Glutamatergic neuron (in vitro differentiated cells): ENCODE results near the gene GGA1. TPM values are rescaled to one million over a fixed set of nuclear protein-coding genes. Genes with fewer than 3 reads are reported as not detected.
A peak's percentile ranks its signal among the peaks of the same experiment; 100 is the strongest.

ENCODE experiments used
- DNase-seq: peaks from one replicate; pipeline ENCODE4 v3.0.0; 2022
- H3K27ac Mint-ChIP-seq: one replicate; pipeline ENCODE4 v1.8.0; 2020; ENCODE audit warnings: mild to moderate bottlenecking, mixed read lengths, inconsistent platforms; ENCODE audit not compliant: unreplicated experiment
- H3K27me3 Mint-ChIP-seq: one replicate; pipeline ENCODE4 v1.8.0; 2020; ENCODE audit warnings: mild to moderate bottlenecking, moderate library complexity, mixed read lengths, inconsistent platforms; ENCODE audit not compliant: unreplicated experiment
- H3K36me3 Mint-ChIP-seq: one replicate; pipeline ENCODE4 v1.8.0; 2020; ENCODE audit warnings: mild to moderate bottlenecking, mixed read lengths, inconsistent platforms; ENCODE audit not compliant: unreplicated experiment
- H3K4me1 Mint-ChIP-seq: one replicate; pipeline ENCODE4 v1.8.0; 2020; ENCODE audit warnings: mild to moderate bottlenecking, low read depth, mixed read lengths, inconsistent platforms; ENCODE audit not compliant: unreplicated experiment
- H3K4me3 Mint-ChIP-seq: one replicate; pipeline ENCODE4 v1.8.0; 2020; ENCODE audit warnings: mild to moderate bottlenecking, mixed read lengths, inconsistent platforms; ENCODE audit not compliant: unreplicated experiment
- H3K9me3 Mint-ChIP-seq: one replicate; pipeline ENCODE4 v1.8.0; 2020; ENCODE audit warnings: mild to moderate bottlenecking, moderate library complexity, mixed read lengths, inconsistent platforms; ENCODE audit not compliant: unreplicated experiment
- CTCF ChIP-seq: fragments of 200-600 bp; sonication (generic); IDR thresholded peaks from one replicate; pipeline ENCODE4 v1.5.0; 2021; ENCODE audit not compliant: partially characterized antibody, unreplicated experiment
- total RNA-seq: library from RNA; stranded (reverse); fragmentation: NEBNext Ultra II Directional; extraction: Animal tissue kit (Norgen Biotek cat#: 25700); gene quantifications from one replicate; pipeline ENCODE4 v1.2.1, GENCODE V29; 2021; ENCODE audit not compliant: unreplicated experiment

GGA1 gene
- total RNA-seq, 1 donor from 2014 or later, result 104 TPM

GRCh38 chr22:37618674-37619073 is 10.0 kb downstream of the GGA1 start:
- Mint-ChIP-seq H3K27ac (no peak overlapping the region), H3K4me3 (no peak overlapping the region), H3K27me3 (peaks cover 2% of the 10 kb centered on the region), H3K9me3 (no peaks in the 10 kb centered on the region), H3K4me1 (peaks cover 1% of the 10 kb centered on the region), H3K36me3 (no peaks in the 10 kb centered on the region)
- no peak for TF ChIP-seq CTCF
- no peak for DNase-seq

- H3K36me3 Mint-ChIP-seq, result no peaks in the 10 kb centered on the region
- no peak for TF ChIP-seq CTCF
- H3K4me1 Mint-ChIP-seq, result peaks cover 4% of the 10 kb centered on the region
- peaks cover 4% of the 10 kb centered on the region for H3K27me3 Mint-ChIP-seq
- H3K4me3 Mint-ChIP-seq, result no peak overlapping the region
- DNase-seq, result no peak
- H3K27ac Mint-ChIP-seq, result no peak overlapping the region
- no peaks in the 10 kb centered on the region for H3K9me3 Mint-ChIP-seq
These were observed 11.4 kb downstream of the GGA1 start for GRCh38 chr22:37619991-37620390.

GRCh38 chr22:37621352-37621860 is 12.8 kb downstream of the GGA1 start:
- Mint-ChIP-seq H3K4me1 (peaks cover 7% of the 10 kb centered on the region), H3K4me3 (no peak overlapping the region), H3K36me3 (no peaks in the 10 kb centered on the region), H3K27me3 (peaks cover 4% of the 10 kb centered on the region), H3K27ac (no peak overlapping the region), H3K9me3 (peaks cover 2% of the 10 kb centered on the region)
- no peak for TF ChIP-seq CTCF
- no peak for DNase-seq

GRCh38 chr22:37623075-37624016 is 14.7 kb downstream of the GGA1 start:
- peak; percentile 82 for DNase-seq
- H3K4me3 Mint-ChIP-seq, result no peak overlapping the region
- TF ChIP-seq CTCF, result peak; percentile 96
- H3K9me3 Mint-ChIP-seq, result peaks cover 2% of the 10 kb centered on the region
- H3K27ac Mint-ChIP-seq, result peak overlapping the region; percentile 76
- H3K4me1 Mint-ChIP-seq, result peaks cover 7% of the 10 kb centered on the region
- no peaks in the 10 kb centered on the region for H3K36me3 Mint-ChIP-seq
- peaks cover 4% of the 10 kb centered on the region for H3K27me3 Mint-ChIP-seq

- Mint-ChIP-seq H3K4me3 (no peak overlapping the region), H3K4me1 (peaks cover 7% of the 10 kb centered on the region), H3K27me3 (peaks cover 2% of the 10 kb centered on the region), H3K36me3 (no peaks in the 10 kb centered on the region), H3K27ac (no peak overlapping the region), H3K9me3 (peaks cover 2% of the 10 kb centered on the region)
- no peak for DNase-seq
- TF ChIP-seq CTCF, result no peak
These were observed 15.4 kb downstream of the GGA1 start for GRCh38 chr22:37624017-37624365.
